Jurkat, Clone E6-1 (cell line): ENCODE measurements around the gene PIK3IP1. TPM values are rescaled to one million over a fixed set of nuclear protein-coding genes. Genes with fewer than 3 reads are reported as not detected.
A peak's percentile ranks its signal among the peaks of the same experiment; 100 is the strongest.

Source experiments
- DNase-seq: peaks from one replicate; pipeline ENCODE4 v3.0.0-alpha.2; 2011; ENCODE audit warnings: low read depth, low spot score
- H3K4me3 ChIP-seq: 2 replicates; pipeline ENCODE4 v1.5.1; 2011; ENCODE audit warnings: mild to moderate bottlenecking, low read length, control low read depth, moderate library complexity
- polyA plus RNA-seq: library from polyadenylated mRNA; unstranded; fragments of >200 nt; gene quantifications from one replicate; pipeline ENCODE4 v1.2.1, GENCODE V29; 2012; ENCODE audit warnings: missing spikeins; ENCODE audit not compliant: insufficient read length, insufficient read depth

The PIK3IP1 gene, protein sequence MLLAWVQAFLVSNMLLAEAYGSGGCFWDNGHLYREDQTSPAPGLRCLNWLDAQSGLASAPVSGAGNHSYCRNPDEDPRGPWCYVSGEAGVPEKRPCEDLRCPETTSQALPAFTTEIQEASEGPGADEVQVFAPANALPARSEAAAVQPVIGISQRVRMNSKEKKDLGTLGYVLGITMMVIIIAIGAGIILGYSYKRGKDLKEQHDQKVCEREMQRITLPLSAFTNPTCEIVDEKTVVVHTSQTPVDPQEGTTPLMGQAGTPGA
- polyA plus RNA-seq, result 2.4 TPM

DNA sequence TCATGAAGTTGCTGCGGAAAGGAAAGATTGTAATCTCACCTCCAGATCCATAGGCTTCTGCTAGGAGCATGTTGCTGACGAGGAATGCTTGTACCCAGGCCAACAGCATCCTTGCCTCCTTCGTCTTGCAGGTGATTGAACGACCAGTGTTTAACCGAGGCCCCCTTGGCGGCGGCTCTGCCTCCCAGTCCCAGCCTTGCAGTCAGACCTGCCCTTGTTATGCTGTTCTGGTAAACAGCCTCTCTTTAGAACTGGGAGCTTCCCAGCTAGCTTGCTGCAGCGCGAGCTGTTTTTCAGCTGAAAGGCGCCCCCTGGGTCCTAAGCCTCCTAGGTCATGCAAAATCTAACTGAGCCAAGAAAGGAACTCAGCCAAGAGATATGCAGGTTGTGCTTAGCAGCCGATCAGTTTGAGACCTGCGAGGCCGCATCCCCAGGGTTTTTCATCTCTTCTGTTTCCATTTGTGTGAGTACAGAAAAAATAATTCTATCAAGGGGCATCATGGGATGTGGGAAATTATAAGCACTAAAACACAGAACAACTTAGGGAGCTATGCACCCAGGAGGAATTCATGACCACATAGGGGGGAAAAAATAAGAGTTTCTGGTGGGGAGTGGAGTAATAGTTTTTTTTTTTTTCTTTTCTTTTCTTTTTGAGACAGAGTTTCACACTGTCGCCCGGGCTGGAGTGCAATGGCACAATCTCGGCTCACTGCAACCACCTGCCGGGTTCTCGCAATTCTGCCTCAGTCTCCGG lies at the start of gene PIK3IP1:
Gene PIK3IP1, minus strand, starts transcription at position 253 of the 754 bp plus-strand sequence. Its CDS starts 144 bp downstream, at position 109.
- peak within 1 kb of the TSS; percentile 24 for H3K4me3 ChIP-seq
- DNase-seq, result peak; percentile 82

DNA sequence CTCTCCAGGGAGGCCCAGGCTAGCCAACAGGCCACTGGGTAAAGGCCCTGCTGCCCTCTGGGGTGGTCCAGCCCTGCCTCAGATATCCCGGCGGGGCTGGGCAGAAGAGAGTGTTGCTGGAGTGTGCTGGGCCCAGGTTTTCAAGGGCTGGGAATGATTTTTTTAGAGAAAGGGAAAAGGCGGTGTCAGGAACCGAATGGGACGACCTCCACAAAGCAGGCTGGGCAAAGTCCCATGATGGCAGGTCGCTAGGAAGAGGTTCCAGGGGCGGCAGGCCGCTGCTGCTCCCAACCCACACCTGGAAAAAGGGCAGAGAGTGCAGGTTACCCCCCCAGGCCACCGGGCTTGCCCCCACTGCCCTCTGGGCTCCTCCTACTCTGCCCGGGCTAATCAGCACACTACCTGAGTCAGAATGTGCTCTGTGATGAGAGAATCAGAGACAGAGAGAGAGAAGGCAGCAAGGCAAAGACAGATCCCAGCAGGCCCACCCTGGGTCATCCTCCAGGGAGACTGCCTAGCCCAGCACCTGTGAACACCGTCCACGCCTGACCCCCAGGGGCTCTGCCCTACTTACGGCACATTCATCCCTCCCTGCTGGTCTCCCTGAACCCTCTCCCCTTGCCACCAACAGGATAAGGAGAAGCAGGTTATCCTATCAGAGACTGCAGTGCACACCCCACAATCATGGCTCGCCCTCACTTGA lies 49.2 kb upstream of the PIK3IP1 start:
- H3K4me3 ChIP-seq, result no peak overlapping the region
- no peak for DNase-seq

DNA sequence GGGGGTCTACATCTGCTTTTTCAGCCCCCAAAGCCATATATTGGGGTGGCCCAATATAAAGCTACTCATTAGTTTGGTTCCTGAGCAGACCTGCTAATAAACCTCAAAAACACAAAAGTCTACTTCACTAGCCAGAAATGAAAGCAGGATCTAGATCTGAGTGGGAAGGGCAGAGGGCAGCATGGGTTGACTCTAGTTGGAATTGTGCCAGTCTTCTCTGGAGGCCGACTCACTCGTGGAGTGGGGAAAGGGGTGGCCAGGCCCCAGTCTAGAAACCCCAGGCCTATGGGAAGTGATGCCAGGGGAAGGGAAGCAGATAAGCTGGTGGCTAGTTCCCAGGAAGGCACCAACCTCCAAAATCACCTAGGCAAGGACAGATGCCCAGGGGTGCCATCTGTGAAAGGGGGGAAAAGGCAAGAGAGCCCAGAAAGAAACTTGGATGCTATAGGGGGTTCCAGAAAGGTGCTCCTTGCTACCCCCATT lies 48.5 kb upstream of the PIK3IP1 start:
- H3K4me3 ChIP-seq, result no peak overlapping the region
- no peak for DNase-seq

DNA sequence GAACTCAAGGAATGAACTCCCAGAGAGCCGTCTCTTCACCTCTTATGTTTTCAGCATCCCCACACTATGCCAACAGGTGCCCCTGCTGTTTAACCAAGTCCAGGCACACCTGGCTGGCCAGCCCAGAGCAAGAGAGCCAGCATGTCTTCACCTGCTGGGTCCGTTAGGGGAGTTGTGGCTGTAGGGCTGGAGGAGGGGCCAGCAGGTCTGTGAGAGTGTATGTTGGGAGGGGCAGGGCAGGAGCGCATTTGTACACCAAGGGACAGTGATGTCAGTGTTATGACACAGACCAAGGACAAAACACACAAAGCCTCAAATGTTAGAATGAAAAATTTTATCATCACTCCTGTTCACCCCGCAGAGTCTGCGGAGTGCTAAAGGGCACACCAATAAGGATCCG lies 48.1 kb upstream of the PIK3IP1 start:
- no peak for DNase-seq
- H3K4me3 ChIP-seq, result no peak overlapping the region

DNA sequence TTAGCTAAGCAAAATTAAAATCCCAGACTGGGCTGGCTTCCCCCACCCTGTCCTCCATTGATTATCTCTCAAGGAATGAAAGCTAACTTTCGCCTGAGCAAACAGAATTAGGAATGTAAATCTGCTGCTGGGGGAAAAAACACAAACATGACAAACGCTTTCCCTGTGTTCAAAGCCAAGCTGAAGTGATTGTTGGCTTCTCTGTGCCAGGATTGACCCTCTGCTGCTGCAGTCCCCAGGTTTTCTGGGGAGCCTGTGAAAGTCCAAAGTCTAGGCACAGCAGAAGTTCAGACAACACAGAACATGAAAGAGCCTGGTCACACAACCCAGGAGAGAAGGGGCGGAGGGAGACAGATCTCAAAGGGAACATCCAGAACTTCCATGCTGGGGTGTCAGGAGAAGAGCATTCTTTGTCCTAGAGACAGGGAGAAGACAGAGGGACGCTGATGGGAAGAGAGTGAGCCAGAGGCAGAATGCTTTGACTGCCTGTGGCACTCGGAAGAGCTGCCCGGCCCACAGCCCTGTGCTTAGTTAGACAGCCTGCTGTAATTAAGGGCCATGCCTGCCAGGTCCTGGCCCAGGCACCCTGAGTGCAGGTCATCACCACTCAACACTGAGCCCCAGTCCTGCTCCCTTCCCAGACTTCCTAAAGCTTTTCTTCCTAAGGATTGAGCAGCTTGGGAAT lies 47.0 kb upstream of the PIK3IP1 start:
- no peak for DNase-seq
- no peak overlapping the region for H3K4me3 ChIP-seq

DNA sequence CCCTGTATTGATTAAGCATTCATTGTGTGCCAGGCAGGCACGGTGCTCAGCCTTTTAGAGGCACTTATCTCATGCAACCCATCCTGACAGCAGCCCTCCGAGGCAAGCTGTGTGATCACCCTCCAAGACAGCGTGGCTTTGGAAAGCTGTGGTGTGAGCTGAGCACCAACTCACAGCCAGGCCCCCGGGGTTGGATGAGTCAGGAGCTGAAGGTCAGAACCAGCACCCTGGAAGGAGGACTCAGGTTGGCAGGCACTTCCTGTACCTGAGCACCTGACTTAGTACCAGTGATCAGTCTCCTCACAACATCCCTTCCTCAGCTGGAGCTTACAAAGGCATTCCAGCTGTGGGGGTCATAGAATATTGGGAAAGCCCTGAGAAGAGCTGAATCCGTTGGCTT lies 44.9 kb upstream of the PIK3IP1 start:
- DNase-seq, result no peak
- no peak overlapping the region for H3K4me3 ChIP-seq

DNA sequence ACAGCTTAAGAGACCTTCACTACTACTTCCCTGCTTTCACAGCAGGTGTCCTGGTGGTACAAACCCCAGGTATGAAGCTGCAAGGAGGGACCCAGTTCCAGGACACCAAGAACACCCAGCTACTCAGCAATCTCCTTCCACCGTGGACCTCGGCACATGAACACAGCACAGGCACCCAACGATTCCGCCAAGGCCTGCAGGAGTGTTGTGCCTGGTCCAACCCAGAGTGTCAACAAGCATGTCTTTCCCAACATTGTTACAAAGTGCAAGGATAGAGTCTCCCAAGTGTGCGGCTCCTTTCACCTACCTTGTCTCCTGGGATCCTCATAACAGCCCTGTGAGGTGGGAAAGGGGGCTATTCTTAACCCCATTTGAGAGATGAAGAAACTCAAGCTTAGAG lies 42.0 kb upstream of the PIK3IP1 start:
- no peak overlapping the region for H3K4me3 ChIP-seq
- no peak for DNase-seq

DNA sequence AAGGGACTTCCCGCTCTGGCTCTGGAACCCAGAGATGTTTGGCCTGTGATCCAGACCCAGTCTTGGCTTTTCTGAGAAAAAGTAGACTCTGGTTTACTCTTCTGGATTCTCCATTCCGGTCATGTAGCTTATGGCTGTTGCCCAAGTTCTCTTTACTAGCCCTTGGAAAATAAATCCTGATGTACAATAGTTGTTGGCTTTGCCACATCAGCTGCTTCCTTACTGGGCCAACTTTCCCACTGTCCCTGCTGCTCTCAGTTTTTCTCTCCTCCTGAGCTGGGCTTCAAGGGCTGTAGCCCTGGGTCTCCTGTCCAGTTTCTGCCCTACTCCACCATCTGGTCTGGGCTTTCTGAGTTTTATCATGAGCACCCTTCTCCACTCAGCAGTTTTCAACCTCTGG lies 41.4 kb upstream of the PIK3IP1 start:
- no peak overlapping the region for H3K4me3 ChIP-seq
- DNase-seq, result no peak

DNA sequence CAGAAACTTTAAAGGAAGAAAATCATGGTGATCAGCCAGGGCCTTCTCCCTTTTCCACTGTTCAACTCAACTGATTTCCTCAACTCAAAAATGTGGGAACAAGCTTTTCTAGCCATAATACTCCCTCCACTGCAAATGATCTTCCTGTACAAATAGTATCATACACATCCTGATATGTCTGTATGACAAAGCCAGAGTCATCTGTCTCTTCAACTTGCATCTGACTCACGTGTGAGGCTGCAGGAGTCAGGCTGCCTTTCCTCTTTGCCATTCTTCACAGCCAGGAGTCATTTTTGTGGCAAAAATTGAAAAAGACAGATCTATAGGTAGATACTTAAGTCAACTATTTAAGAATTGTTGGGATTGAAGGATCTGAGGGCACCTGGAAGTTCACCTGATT lies 40.6 kb upstream of the PIK3IP1 start:
- DNase-seq, result no peak
- H3K4me3 ChIP-seq, result no peak overlapping the region

DNA sequence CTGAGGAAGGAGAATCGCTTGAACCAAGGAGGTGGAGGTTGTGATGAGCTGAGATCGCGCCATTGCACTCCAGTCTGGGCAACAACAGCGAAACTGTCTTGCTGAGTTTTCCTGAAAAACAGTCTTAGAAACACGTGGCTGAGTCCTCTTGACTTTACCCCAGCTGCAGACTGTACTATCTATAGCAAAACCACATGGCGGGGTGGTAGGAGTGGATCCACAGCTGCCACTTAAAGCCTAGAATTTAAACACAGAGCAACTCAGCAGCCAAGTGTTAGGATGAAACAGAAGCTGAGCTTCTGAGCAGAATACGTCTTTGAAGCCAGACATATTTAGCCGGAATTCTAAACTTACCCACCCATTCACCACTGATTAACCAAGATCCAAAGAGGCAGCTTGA lies 39.7 kb upstream of the PIK3IP1 start:
- no peak for DNase-seq
- H3K4me3 ChIP-seq, result no peak overlapping the region

DNA sequence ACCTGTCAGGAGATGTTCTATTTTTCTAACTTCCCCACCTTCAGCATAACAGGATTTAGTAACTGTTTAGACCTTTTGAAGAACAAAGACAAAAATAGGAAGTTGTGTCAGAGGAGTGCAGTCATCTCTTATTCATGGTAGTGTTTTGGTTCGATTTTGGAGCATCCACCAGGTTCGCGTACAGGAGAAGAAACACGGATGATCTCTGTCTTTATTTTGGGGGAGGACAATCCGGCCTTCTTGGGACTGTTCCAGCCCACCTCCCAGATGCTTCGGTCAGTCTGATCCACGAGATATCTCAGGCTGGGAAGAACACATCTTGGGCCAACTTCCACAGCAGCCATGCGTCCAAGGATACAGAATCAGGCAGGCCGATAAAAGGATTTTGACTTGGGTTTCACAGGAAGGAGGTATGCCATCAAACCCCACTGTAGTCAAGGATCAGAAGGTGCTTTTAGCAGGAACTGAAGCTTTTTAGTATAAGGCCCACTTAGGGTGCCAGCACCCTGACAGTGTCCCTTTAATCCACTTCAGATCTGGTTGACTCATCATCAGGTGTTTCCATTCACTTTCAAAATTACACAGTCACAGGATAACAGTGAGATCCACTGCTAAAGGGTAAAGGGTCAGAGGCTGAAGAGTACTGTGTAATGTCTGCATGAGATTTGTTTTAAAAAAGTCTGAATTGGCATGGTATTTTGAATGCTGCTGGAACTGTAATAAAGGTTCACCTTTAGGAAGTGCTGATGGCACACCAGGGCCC lies 37.3 kb upstream of the PIK3IP1 start:
- no peak overlapping the region for H3K4me3 ChIP-seq
- no peak for DNase-seq

DNA sequence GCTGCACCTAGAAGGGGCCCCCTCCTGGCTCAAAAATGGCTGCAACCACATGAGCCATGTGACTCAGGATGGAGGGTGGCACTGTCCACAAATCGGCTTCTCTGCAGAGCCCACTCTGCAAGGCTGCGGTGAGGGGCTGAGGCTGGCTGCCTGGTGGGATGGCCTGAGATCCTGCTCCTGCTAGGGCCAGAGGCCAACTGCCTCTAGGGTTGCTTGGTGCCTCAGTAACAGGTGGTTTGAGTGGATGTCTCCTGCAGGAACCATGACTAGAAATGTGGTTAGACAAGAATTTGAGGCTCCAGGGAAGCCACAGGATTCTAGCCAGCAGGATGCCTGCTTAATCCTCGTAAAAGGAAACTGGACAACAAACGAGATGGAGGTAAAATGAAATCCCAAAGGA lies 36.7 kb upstream of the PIK3IP1 start:
- no peak overlapping the region for H3K4me3 ChIP-seq
- no peak for DNase-seq

DNA sequence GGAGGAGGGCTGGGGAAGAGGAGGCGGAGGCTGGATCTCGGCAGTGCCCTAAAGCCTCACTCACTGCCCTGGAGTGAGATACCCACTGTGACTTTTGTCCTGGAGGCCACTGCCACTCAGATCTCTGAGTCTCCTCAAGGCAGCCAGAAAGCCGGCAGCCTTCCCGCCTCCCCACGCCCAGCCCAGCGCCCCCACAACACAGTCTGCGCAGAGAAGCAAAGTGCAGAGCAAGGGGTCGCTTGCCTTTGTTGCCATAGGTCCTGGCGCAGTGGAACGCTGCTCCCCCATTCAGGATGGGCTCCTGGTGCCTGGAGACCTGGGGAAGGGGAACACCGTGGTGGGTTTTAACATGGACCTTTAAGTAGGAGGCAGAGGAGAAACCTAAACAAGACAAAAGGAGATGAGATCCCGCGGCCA lies 36.3 kb upstream of the PIK3IP1 start:
- DNase-seq, result no peak
- no peak overlapping the region for H3K4me3 ChIP-seq

DNA sequence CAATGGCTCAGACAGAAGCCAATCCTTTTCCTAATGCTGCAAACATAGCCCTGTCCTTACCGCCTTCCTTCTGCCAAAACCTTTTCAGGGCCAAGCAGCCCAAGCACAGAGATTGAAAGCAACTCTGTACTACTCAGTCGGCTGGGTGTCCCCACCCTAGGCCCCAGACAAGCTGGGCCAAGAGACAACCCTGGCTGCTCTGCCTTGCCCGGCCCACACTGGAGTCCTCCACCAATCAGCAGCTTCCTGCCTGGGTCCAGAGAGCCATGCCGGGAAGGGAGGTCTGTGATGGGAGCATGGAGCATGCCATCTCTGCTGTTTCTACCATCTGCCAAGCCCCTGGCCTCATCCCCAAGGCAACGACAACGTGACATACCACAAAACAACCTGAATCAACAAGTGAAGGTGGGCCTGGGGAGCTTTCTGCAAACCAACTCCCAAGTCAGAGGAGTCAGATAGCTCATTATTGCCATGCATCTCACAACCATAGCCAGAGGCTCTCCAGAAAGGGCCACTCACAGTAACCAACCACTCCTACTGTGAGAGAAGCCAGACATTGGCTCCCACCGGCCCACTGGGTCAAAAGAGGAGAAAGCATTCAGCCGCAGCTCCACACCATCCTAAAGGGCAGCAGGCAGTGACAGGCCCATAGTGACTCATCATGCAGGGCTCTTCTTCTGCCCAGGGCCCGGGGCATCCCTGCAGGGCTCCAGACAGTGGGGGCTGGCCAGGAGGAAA lies 35.7 kb upstream of the PIK3IP1 start:
- DNase-seq, result no peak
- H3K4me3 ChIP-seq, result no peak overlapping the region

DNA sequence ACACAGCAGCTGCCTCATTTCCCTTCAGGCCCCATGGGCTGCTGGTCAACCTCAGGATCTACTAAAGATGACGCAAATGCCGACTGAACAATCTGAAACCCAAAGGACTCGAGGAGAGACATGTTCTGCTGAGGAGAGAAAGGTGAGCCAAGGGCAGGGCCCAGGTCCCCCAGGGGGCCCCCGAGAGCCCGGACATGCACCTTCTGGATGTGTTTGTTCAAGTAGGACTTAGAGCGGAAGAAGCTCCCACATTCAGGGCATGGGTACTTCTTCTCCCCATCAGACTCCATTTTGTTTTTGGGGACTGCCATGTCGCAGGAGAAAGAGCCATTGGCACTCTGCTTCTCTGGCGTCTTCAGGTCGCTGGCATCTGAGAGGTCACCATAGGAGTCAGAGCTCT lies 34.6 kb upstream of the PIK3IP1 start:
- no peak for DNase-seq

DNA sequence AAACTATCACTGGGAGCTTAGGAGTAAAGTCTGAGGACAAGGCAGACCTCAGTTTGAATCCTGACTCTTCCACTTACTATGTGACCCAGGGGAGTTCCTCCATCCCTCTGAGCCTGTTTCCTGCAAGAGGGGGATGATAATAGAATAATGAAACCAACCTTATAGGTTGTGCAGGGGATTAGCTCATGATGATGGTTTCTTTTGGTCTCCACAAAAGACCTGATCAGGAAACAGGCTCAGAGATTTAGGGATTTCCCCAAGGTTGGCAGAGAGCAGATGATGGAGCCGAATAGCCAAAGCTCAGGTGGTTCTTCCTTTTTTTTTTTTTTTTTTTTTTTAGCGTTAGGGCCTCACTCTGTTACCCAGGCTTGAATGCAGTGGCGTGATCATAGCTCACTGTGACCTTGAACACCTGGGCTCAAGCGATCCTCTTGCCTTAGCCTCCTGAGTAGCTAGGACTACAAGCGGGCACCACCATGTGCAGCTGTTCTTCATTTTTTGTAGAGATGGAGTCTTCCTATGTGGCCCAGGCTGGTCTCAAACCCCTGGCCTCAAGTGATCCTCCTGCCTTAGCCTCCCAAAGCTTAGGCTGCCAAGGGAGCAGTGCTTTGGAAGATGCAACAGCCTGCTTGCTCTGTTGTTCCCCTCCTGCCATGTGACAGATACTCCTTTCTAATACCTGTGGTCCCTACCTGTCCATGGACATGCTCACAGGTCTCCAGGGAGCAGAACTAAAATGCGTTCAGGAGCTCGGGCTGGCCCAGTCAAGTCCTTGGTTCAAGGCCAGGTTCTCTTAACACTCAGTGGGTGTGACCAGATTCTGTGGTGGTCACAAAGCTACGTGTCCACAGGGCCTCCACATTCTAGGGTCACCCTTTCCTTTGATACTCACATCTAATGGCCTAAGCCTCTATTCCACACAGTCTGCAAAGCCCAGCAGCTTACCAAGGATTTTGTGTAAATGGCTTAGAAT lies 31.6 kb upstream of the PIK3IP1 start:
- no peak for DNase-seq
- H3K4me3 ChIP-seq, result no peak overlapping the region

More for the DNA sequence above, 34.6 kb upstream of the PIK3IP1 start:
- no peak overlapping the region for H3K4me3 ChIP-seq

DNA sequence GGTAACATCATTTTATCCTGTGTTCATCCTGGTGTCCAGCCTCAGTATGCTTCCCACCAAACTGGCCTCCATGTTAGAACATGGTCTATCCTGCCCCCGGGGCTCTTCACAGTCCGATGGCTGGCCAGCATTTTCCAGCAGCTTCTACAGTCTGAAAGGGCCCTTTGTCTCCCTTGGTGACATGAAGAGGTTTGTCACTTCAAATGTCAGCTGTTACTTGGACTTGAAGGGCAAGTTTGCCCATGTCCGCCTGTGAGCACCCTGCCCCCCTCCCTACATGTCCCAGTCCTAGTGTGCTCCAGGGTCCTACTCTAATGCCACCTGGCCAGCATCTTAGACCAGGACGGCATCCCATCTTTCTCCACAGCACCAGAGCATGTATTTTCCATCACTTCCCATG lies 29.1 kb upstream of the PIK3IP1 start:
- DNase-seq, result no peak
- H3K4me3 ChIP-seq, result no peak overlapping the region
